HFFc6 (cell line): ENCODE data around the gene ACTN1. TPM values are rescaled to one million over a fixed set of nuclear protein-coding genes. Genes with fewer than 3 reads are reported as not detected.

Source experiments
- DNase-seq: peaks from one replicate; pipeline ENCODE4 v3.0.0-alpha.2; 2018
- H3K27ac Mint-ChIP-seq: 2 replicates; pipeline ENCODE4 v1.8.0; 2020; ENCODE audit warnings: mild to moderate bottlenecking, mixed read lengths
- H3K27me3 Mint-ChIP-seq: 2 replicates; pipeline ENCODE4 v1.8.0; 2021; ENCODE audit warnings: mild to moderate bottlenecking, moderate library complexity, mixed read lengths; ENCODE audit not compliant: insufficient read depth
- H3K36me3 Mint-ChIP-seq: 2 replicates; pipeline ENCODE4 v1.8.0; 2021; ENCODE audit warnings: low read depth, mixed read lengths
- H3K4me1 Mint-ChIP-seq: 2 replicates; pipeline ENCODE4 v1.8.0; 2020; ENCODE audit warnings: low read depth, mixed read lengths
- H3K4me3 Mint-ChIP-seq: 2 replicates; pipeline ENCODE4 v1.8.0; 2020; ENCODE audit warnings: mild to moderate bottlenecking, moderate library complexity, mixed read lengths
- H3K9me3 Mint-ChIP-seq: 2 replicates; pipeline ENCODE4 v1.8.0; 2020; ENCODE audit warnings: mild to moderate bottlenecking, mixed read lengths
- total RNA-seq, 6 experiments: library from RNA; stranded (reverse); fragmentation: NEBNext Ultra II Directional; extraction: Animal tissue kit (Norgen Biotek cat#: 25700); gene quantifications; 2 replicates in 1 of 6; 3 replicates in 5 of 6; pipeline ENCODE4 v1.2.3, GENCODE V29; 2021
- TF ChIP-seq, protein P1 (sequence below): fragments of 200-600 bp; sonication (generic); IDR thresholded peaks from 2 replicates; pipeline ENCODE4 v1.5.0; 2021; ENCODE audit warnings: antibody characterized with exemption, mild to moderate bottlenecking

ACTN1 gene
- total RNA-seq, 6 experiments from 2014 or later = 749 to 847 (median 825) TPM

DNA sequence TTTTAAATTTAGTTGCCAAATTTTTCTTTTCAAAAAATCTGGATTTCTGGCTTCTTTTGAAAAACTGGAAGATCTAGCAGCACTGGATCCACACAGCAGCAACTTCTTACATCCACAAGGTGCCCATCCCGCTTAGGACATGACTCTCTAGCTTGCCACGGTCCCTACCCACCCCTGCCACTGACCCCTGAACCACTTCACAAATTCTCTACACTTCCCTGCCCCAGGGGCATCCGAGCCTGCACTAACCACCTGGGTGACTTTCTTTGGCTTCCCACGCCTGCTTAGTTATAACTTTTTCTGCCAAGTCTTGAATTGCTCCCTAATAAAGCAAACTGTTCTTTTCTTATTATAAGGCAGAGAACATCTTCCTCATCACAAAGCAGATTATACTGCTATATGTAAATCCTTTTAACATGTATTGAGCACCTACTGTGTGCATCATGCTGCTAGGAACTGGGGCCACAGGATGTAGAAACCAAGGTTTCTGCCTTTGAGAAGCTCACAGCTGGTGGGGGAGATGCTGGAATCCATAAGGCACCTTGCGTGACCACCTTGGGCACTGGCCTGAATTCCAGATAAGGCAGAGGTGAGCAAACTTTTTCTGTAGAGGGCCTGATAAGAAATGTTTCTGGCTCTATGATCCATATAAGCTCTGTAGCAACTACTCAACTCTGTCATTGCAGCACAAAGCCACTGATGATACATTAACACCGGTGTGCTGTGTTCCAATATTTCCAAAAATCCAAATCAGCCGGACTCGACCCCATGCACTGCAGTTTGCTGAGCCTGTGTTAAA, 59.8 kb downstream of the ACTN1 start:
- peaks cover 52% of the 10 kb centered on the region for H3K4me1 Mint-ChIP-seq
- H3K27me3 Mint-ChIP-seq = peaks cover 35% of the 10 kb centered on the region
- peak overlapping the region; percentile 65 for H3K27ac Mint-ChIP-seq
- TF ChIP-seq, protein P1, sequence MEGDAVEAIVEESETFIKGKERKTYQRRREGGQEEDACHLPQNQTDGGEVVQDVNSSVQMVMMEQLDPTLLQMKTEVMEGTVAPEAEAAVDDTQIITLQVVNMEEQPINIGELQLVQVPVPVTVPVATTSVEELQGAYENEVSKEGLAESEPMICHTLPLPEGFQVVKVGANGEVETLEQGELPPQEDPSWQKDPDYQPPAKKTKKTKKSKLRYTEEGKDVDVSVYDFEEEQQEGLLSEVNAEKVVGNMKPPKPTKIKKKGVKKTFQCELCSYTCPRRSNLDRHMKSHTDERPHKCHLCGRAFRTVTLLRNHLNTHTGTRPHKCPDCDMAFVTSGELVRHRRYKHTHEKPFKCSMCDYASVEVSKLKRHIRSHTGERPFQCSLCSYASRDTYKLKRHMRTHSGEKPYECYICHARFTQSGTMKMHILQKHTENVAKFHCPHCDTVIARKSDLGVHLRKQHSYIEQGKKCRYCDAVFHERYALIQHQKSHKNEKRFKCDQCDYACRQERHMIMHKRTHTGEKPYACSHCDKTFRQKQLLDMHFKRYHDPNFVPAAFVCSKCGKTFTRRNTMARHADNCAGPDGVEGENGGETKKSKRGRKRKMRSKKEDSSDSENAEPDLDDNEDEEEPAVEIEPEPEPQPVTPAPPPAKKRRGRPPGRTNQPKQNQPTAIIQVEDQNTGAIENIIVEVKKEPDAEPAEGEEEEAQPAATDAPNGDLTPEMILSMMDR = no peak
- peaks cover 46% of the 10 kb centered on the region for H3K36me3 Mint-ChIP-seq
- no peak overlapping the region; the same call in 1 of the 2 replicates for H3K4me3 Mint-ChIP-seq
- no peak for DNase-seq
- no peaks in the 10 kb centered on the region for H3K9me3 Mint-ChIP-seq

DNA sequence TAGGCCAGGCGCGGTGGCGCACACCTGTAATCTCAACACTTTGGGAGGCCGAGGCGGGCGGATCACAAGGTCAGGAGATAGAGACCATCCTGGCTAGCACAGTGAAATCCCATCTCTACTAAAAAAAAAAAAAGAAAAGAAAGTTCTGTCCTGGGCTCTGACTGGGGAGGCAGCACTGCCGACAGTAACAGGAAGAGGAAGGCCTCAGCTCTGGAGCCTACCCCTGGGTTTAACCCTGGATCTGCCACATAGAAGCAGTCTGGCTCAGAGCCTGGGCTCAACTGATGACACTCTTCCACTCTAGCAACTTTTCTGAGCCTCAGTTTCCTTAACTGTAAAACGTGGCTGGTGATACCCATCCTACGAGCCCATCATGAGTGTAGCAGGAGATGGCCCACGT, 60.5 kb downstream of the ACTN1 start:
- DNase-seq = no peak
- H3K4me1 Mint-ChIP-seq = peaks cover 46% of the 10 kb centered on the region
- peaks cover 39% of the 10 kb centered on the region for H3K36me3 Mint-ChIP-seq
- H3K9me3 Mint-ChIP-seq = no peaks in the 10 kb centered on the region
- H3K27ac Mint-ChIP-seq = peak overlapping the region; percentile 65
- TF ChIP-seq, protein P1 = no peak
- H3K27me3 Mint-ChIP-seq = peaks cover 35% of the 10 kb centered on the region
- no peak overlapping the region; the same call in 1 of the 2 replicates for H3K4me3 Mint-ChIP-seq

- no peaks in the 10 kb centered on the region for H3K9me3 Mint-ChIP-seq
- TF ChIP-seq, protein P1 = no peak
- peaks cover 52% of the 10 kb centered on the region for H3K4me1 Mint-ChIP-seq
- H3K27ac Mint-ChIP-seq = peak overlapping the region; percentile 57
- no peak overlapping the region for H3K4me3 Mint-ChIP-seq
- no peak for DNase-seq
- H3K36me3 Mint-ChIP-seq = peaks cover 37% of the 10 kb centered on the region
- H3K27me3 Mint-ChIP-seq = peaks cover 34% of the 10 kb centered on the region
These were observed 62.7 kb downstream of the ACTN1 start for GRCh38 chr14:68916358-68916941.

DNA sequence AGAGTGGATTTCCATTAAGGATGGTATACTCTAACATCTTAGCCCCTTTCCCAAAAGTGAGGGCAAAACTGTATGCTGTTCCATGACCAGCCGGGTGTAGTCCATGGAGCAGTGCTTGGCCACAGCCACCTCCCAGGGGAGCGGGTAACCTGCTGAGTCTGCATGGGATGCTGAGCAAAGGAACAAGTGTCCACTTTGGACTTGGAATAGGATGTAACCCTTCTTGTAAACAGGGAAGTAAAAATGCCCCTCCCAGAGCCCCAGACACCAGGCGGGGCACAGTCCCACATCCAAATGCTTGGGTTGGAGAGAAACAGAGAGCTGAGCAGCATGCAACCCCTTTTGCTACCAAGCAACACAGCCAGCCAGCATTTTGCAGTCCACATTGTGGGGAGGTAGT, 65.6 kb downstream of the ACTN1 start:
- no peak for DNase-seq
- Mint-ChIP-seq H3K36me3 (peaks cover 40% of the 10 kb centered on the region), H3K27ac (peak overlapping the region; percentile 78), H3K27me3 (peaks cover 32% of the 10 kb centered on the region), H3K4me1 (peaks cover 41% of the 10 kb centered on the region), H3K9me3 (no peaks in the 10 kb centered on the region), H3K4me3 (no peak overlapping the region)
- TF ChIP-seq, protein P1 = no peak

DNA sequence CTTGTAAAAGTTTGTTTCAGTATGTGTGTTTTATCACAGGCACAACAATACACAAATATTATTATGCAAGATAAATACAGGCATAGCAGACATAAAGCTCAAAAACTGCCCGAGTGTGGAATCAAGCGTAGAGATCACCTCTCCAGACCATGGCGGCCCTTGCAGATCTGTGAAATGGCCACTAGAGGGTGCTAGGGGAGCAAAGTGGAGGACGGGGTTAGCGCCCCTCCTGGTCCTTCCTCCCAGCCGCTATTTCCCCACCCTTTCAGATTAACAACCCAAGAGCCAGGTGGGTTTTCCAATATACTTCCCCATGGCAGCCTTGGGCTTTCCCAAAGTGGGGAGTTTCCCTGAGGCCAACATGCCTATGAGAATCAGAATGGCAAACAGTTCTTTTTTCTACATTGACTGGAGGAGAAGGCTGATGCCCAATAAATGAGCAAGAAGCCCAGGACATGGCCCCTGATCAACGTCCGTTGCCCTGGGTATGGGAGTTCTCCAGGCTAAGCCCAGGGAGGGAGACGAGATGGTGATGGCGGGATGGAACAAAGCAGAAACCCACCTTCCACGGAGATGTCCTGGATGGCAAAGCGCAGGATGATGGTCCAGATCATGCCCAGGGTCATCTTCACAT, 67.4 kb downstream of the ACTN1 start:
- Mint-ChIP-seq H3K36me3 (peaks cover 42% of the 10 kb centered on the region), H3K9me3 (no peaks in the 10 kb centered on the region), H3K27ac (peak overlapping the region; percentile 78), H3K4me1 (peaks cover 33% of the 10 kb centered on the region), H3K4me3 (peak overlapping the region; percentile 39; the same call in 1 of the 2 replicates), H3K27me3 (peaks cover 27% of the 10 kb centered on the region)
- DNase-seq = peak; percentile 54
- TF ChIP-seq, protein P1 = peak; percentile 99
